ENCODE data around the gene TRAK2.

- TF ChIP-seq POLR2AphosphoS5 (IDR thresholded peaks at IDR 0.05; ENCODE audit: low read depth) (no peak), ZNF331 (CRISPR knock-in tag; IDR thresholded peaks at IDR 0.05; ENCODE audit: low read depth) (no peak), CTCF (conservative IDR thresholded peaks at IDR 0.05; ENCODE audit: low read depth in 2 of 2) (no peak), EZH2 (IDR thresholded peaks at IDR 0.05; ENCODE audit: low read depth, unreplicated experiment) (no peak)
Measured at GRCh38 chr2:201401815-201402214, 49.4 kb downstream of the TRAK2 start.

All from GM23338 (cell line).